Activated naive CD4-positive, alpha-beta T cell treated with anti-CD3 and anti-CD28 coated beads, Interleukin-2, amount 50 U/mL, for 72 hours (primary cell): ENCODE measurements around the gene JDP2. TPM values are rescaled to one million over a fixed set of nuclear protein-coding genes. Genes with fewer than 3 reads are reported as not detected.
"Not testable (repeated sequence)": the region's sequence is repeated elsewhere in the genome, so short reads cannot be mapped to it uniquely, and the experiment has no call there.

Experiments used
- ATAC-seq, 2 donors: fragments of 150-1000 bp; cut with Tn5 transposase; 2 replicates each; pipeline ENCODE4 v1.10.0; 2021; ENCODE audit warnings: mild to moderate bottlenecking in 2 of 2, moderate library complexity in 2 of 2
- DNase-seq, 2 donors: peaks; one replicate each; pipeline ENCODE4 v3.0.0; 2021 to 2022; ENCODE audit warnings: low spot score in 2 of 2
- H3K27ac Mint-ChIP-seq, 2 donors: one replicate each; pipeline ENCODE4 v1.8.0; 2022; ENCODE audit warnings: mild to moderate bottlenecking in 2 of 2, mixed read lengths in 2 of 2
- H3K36me3 Mint-ChIP-seq, 2 donors: one replicate each; pipeline ENCODE4 v1.8.0; 2022; ENCODE audit warnings: mixed read lengths in 2 of 2
- H3K9me3 Mint-ChIP-seq, 2 donors: one replicate each; pipeline ENCODE4 v1.8.0; 2022; ENCODE audit warnings: mixed read lengths in 2 of 2
- total RNA-seq, 2 donors: library from RNA; stranded (reverse); gene quantifications; one replicate each; pipeline ENCODE4 v1.2.3, GENCODE V29; 2022

The JDP2 gene
- 1 to 10 TPM in 1 of 2 donors, under 1 TPM in 1; 0.46 to 2.0 TPM for total RNA-seq

GRCh38 chr14:75427482-75428229 lies at the start of gene JDP2:
Gene JDP2, plus strand, starts transcription at chr14:75428022. Its CDS starts 9,899 bp downstream, at chr14:75437921.
- peaks cover 0 to 6% of the 10 kb centered on the region in 2 donors for H3K36me3 Mint-ChIP-seq
- peaks cover 0 to 8% of the 10 kb centered on the region in 2 donors for H3K9me3 Mint-ChIP-seq
- peak in 1 of 2 donors; percentile 41 for DNase-seq
- no peak within 1 kb of the TSS for H3K27ac Mint-ChIP-seq
- peak; percentile 57 to 58 for ATAC-seq

GRCh38 chr14:75379246-75379929 lies 48.4 kb upstream of the JDP2 start:
- ATAC-seq, result no peak
- DNase-seq, result no peak
- peaks cover 4 to 12% of the 10 kb centered on the region in 2 donors for H3K9me3 Mint-ChIP-seq
- peaks cover 0 to 5% of the 10 kb centered on the region in 2 donors for H3K36me3 Mint-ChIP-seq
- no peak overlapping the region for H3K27ac Mint-ChIP-seq

GRCh38 chr14:75379930-75380270 lies 47.9 kb upstream of the JDP2 start:
- ATAC-seq (no peak), DNase-seq (no peak)
- peaks cover 0 to 10% of the 10 kb centered on the region in 2 donors for H3K36me3 Mint-ChIP-seq
- H3K27ac Mint-ChIP-seq, result no peak overlapping the region
- H3K9me3 Mint-ChIP-seq, result peaks cover 9 to 17% of the 10 kb centered on the region in 2 donors

GRCh38 chr14:75380656-75381055 lies 47.2 kb upstream of the JDP2 start:
- peaks cover 0 to 12% of the 10 kb centered on the region in 2 donors for H3K36me3 Mint-ChIP-seq
- DNase-seq, result no peak
- no peak for ATAC-seq
- no peak overlapping the region for H3K27ac Mint-ChIP-seq
- H3K9me3 Mint-ChIP-seq, result peaks cover 9 to 13% of the 10 kb centered on the region in 2 donors

GRCh38 chr14:75381642-75382041 lies 46.2 kb upstream of the JDP2 start:
- DNase-seq (no peak), ATAC-seq (no peak)
- Mint-ChIP-seq H3K27ac (no peak overlapping the region), H3K9me3 (peaks cover 9 to 11% of the 10 kb centered on the region in 2 donors), H3K36me3 (peaks cover 0 to 12% of the 10 kb centered on the region in 2 donors)

GRCh38 chr14:75383219-75383618 lies 44.6 kb upstream of the JDP2 start:
- ATAC-seq, H3K27ac Mint-ChIP-seq, DNase-seq: not testable (repeated sequence)
- H3K36me3 Mint-ChIP-seq, result peaks cover 0 to 12% of the 10 kb centered on the region in 2 donors
- peaks cover 9 to 10% of the 10 kb centered on the region in 2 donors for H3K9me3 Mint-ChIP-seq

- DNase-seq, result no peak
- H3K9me3 Mint-ChIP-seq, result peaks cover 9 to 10% of the 10 kb centered on the region in 2 donors
- no peak overlapping the region for H3K27ac Mint-ChIP-seq
- ATAC-seq, result no peak
- peaks cover 0 to 12% of the 10 kb centered on the region in 2 donors for H3K36me3 Mint-ChIP-seq
Measured at GRCh38 chr14:75383721-75384120, 44.1 kb upstream of the JDP2 start.

- peaks cover 0 to 4% of the 10 kb centered on the region in 2 donors for H3K36me3 Mint-ChIP-seq
- DNase-seq, result no peak
- ATAC-seq, result no peak
- H3K27ac Mint-ChIP-seq, result no peak overlapping the region
- H3K9me3 Mint-ChIP-seq, result peaks cover 2% of the 10 kb centered on the region in 2 donors
Measured at GRCh38 chr14:75389679-75390078, 38.1 kb upstream of the JDP2 start.

- Mint-ChIP-seq H3K27ac (no peak overlapping the region), H3K36me3 (no peaks in the 10 kb centered on the region), H3K9me3 (no peaks in the 10 kb centered on the region)
- ATAC-seq (no peak), DNase-seq (no peak)
Measured at GRCh38 chr14:75390183-75390582, 37.6 kb upstream of the JDP2 start.

GRCh38 chr14:75391953-75392352 lies 35.9 kb upstream of the JDP2 start:
- Mint-ChIP-seq H3K9me3 (no peaks in the 10 kb centered on the region), H3K36me3 (no peaks in the 10 kb centered on the region), H3K27ac (no peak overlapping the region)
- ATAC-seq (no peak), DNase-seq (no peak)

- H3K9me3 Mint-ChIP-seq, result no peaks in the 10 kb centered on the region
Measured at GRCh38 chr14:75392686-75393641, 34.9 kb upstream of the JDP2 start.

GRCh38 chr14:75393794-75394193 lies 34.0 kb upstream of the JDP2 start:
- ATAC-seq (no peak), DNase-seq (no peak)
- H3K36me3 Mint-ChIP-seq, result no peaks in the 10 kb centered on the region
- peaks cover 0 to under 1% of the 10 kb centered on the region in 2 donors for H3K9me3 Mint-ChIP-seq
- H3K27ac Mint-ChIP-seq, result no peak overlapping the region

More at GRCh38 chr14:75392686-75393641, 34.9 kb upstream of the JDP2 start:
- Mint-ChIP-seq H3K27ac (no peak overlapping the region), H3K36me3 (no peaks in the 10 kb centered on the region)
- DNase-seq (no peak), ATAC-seq (no peak)

GRCh38 chr14:75395862-75396261 lies 32.0 kb upstream of the JDP2 start:
- no peaks in the 10 kb centered on the region for H3K36me3 Mint-ChIP-seq
- no peak for ATAC-seq
- peaks cover 0 to 5% of the 10 kb centered on the region in 2 donors for H3K9me3 Mint-ChIP-seq
- no peak for DNase-seq
- peak overlapping the region in 1 of 2 donors; percentile 31 for H3K27ac Mint-ChIP-seq

GRCh38 chr14:75399321-75399720 lies 28.5 kb upstream of the JDP2 start:
- Mint-ChIP-seq H3K27ac (no peak overlapping the region), H3K9me3 (peaks cover 0 to 5% of the 10 kb centered on the region in 2 donors), H3K36me3 (no peaks in the 10 kb centered on the region)
- DNase-seq (no peak), ATAC-seq (no peak)

- DNase-seq, result no peak
- Mint-ChIP-seq H3K27ac (peak overlapping the region in 1 of 2 donors; percentile 77), H3K9me3 (peaks cover 0 to 5% of the 10 kb centered on the region in 2 donors), H3K36me3 (no peaks in the 10 kb centered on the region)
- ATAC-seq, result no peak
Measured at GRCh38 chr14:75399843-75400775, 27.7 kb upstream of the JDP2 start.

- Mint-ChIP-seq H3K9me3 (peaks cover 0 to 5% of the 10 kb centered on the region in 2 donors), H3K36me3 (no peaks in the 10 kb centered on the region), H3K27ac (peak overlapping the region in 1 of 2 donors; percentile 66)
- ATAC-seq (no peak), DNase-seq (no peak)
Measured at GRCh38 chr14:75401361-75401760, 26.5 kb upstream of the JDP2 start.
